NCI-H1436 treated with DMSO at 0.1 percent for 48 hours (cell line): ENCODE data around the gene TRIO.
"Not testable (repeated sequence)": the region's sequence is repeated elsewhere in the genome, so short reads cannot be mapped to it uniquely, and the experiment has no call there.

ENCODE experiments used
- DNase-seq: peaks from one replicate; lab custom pipeline; 2025; lab: John Stamatoyannopoulos, UW

The TRIO gene

GRCh38 chr5:14185326-14186058 is 42.4 kb downstream of the TRIO start:
- DNase-seq = peak; percentile 21

GRCh38 chr5:14186059-14186830 is 43.1 kb downstream of the TRIO start:
- DNase-seq = no peak

GRCh38 chr5:14187157-14187556 is 44.0 kb downstream of the TRIO start:
- no peak for DNase-seq

- no peak for DNase-seq
These were observed 44.5 kb downstream of the TRIO start for GRCh38 chr5:14187660-14188059.

- no peak for DNase-seq
These were observed 45.6 kb downstream of the TRIO start for GRCh38 chr5:14188778-14189177.

GRCh38 chr5:14189680-14190079 is 46.5 kb downstream of the TRIO start:
- no peak for DNase-seq

- no peak for DNase-seq
These were observed 47.3 kb downstream of the TRIO start for GRCh38 chr5:14190194-14191164.

- DNase-seq = no peak
These were observed 48.2 kb downstream of the TRIO start for GRCh38 chr5:14191325-14191724.

GRCh38 chr5:14193496-14193895 is 50.4 kb downstream of the TRIO start:
- DNase-seq = no peak

- no peak for DNase-seq
These were observed 52.4 kb downstream of the TRIO start for GRCh38 chr5:14195588-14195987.

- no peak for DNase-seq
These were observed 53.9 kb downstream of the TRIO start for GRCh38 chr5:14197056-14197455.

- no peak for DNase-seq
These were observed 56.8 kb downstream of the TRIO start for GRCh38 chr5:14199902-14200301.

- peak; percentile 87 for DNase-seq
These were observed 57.3 kb downstream of the TRIO start for GRCh38 chr5:14200312-14200990.

GRCh38 chr5:14201325-14202045 is 58.3 kb downstream of the TRIO start:
- DNase-seq = no peak

- no peak for DNase-seq
These were observed 59.3 kb downstream of the TRIO start for GRCh38 chr5:14202462-14202861.

- no peak for DNase-seq
These were observed 61.0 kb downstream of the TRIO start for GRCh38 chr5:14204011-14204670.

- no peak for DNase-seq
These were observed 61.7 kb downstream of the TRIO start for GRCh38 chr5:14204785-14205321.

GRCh38 chr5:14206028-14206725 is 63.0 kb downstream of the TRIO start:
- DNase-seq = no peak

GRCh38 chr5:14207428-14207827 is 64.3 kb downstream of the TRIO start:
- not testable (repeated sequence) for DNase-seq
